ENCODE measurements around the gene SMPD1. TPM values are rescaled to one million over a fixed set of nuclear protein-coding genes. Genes with fewer than 3 reads are reported as not detected.
"Not testable (repeated sequence)": the region's sequence is repeated elsewhere in the genome, so short reads cannot be mapped to it uniquely, and the experiment has no call there.

SMPD1 gene
- total and polyA plus RNA-seq, 8 donors, result 19.4 to 62.0 (median 29.4) TPM

- Histone ChIP-seq H3K36me3 (no peaks in the 10 kb centered on the region), H3K4me3 (peak overlapping the region in 1 of 4 donors; percentile 81), H3K27ac (no peak overlapping the region), H3K4me1 (peaks cover 0 to 29% (median 9%) of the 10 kb centered on the region in 3 donors), H3K9me3 (no peaks in the 10 kb centered on the region), H3K27me3 (no peaks in the 10 kb centered on the region)
- DNase-seq, result peak in 2 of 6 donors; percentile 21 to 75
- 94 to 95% methylated on average over 16 to 18 of the region's 18 CpGs for WGBS, 2 donors
- TF ChIP-seq CTCF (IDR thresholded peaks at IDR 0.05), result no peak
- no peak for FAIRE-seq
- no peak for ATAC-seq
- intact Hi-C loops (cut with DNase I), result no loop called here
Observed at GRCh38 chr11:6391537-6392134, 1.4 kb downstream of the SMPD1 start.

GRCh38 chr11:6392251-6392650 lies 2.0 kb downstream of the SMPD1 start:
- not testable (repeated sequence) for ATAC-seq
- WGBS, 2 donors, result 94 to 96% methylated on average over 3 to 4 of the region's 4 CpGs
- peaks cover 0 to 29% (median 9%) of the 10 kb centered on the region in 3 donors for H3K4me1 ChIP-seq

GRCh38 chr11:6393989-6394670 lies 3.9 kb downstream of the SMPD1 start:
- peak in 3 of 6 donors; percentile 32 to 79 (median 36) for DNase-seq
- FAIRE-seq, result no peak

More at GRCh38 chr11:6392251-6392650, 2.0 kb downstream of the SMPD1 start:
- H3K9me3 ChIP-seq; H3K4me3 ChIP-seq; H3K27me3 ChIP-seq; H3K27ac ChIP-seq; H3K36me3 ChIP-seq; intact Hi-C loops (cut with DNase I); FAIRE-seq; DNase-seq: not testable (repeated sequence)

GRCh38 chr11:6395470-6396060 lies 5.3 kb downstream of the SMPD1 start:
- 85 to 90% methylated on average over 16 of the region's 16 CpGs for WGBS, 2 donors
- DNase-seq, result peak in 1 of 6 donors; percentile 65
- Histone ChIP-seq H3K27ac (no peak overlapping the region), H3K4me3 (no peak overlapping the region), H3K9me3 (no peaks in the 10 kb centered on the region), H3K36me3 (no peaks in the 10 kb centered on the region), H3K27me3 (no peaks in the 10 kb centered on the region), H3K4me1 (peaks cover 0 to 7% (median 0%) of the 10 kb centered on the region in 3 donors)
- intact Hi-C loops (cut with DNase I), result no loop called here
- no peak for FAIRE-seq
- TF ChIP-seq CTCF (IDR thresholded peaks at IDR 0.05), result no peak
- ATAC-seq, result no peak

More at GRCh38 chr11:6393989-6394670, 3.9 kb downstream of the SMPD1 start:
- Histone ChIP-seq H3K4me3 (no peak overlapping the region), H3K4me1 (peaks cover 0 to 13% (median 0%) of the 10 kb centered on the region in 3 donors), H3K27ac (no peak overlapping the region), H3K9me3 (no peaks in the 10 kb centered on the region), H3K36me3 (no peaks in the 10 kb centered on the region), H3K27me3 (no peaks in the 10 kb centered on the region)
- WGBS, 2 donors, result 68 to 72% methylated on average over 16 of the region's 16 CpGs
- no peak for TF ChIP-seq CTCF (IDR thresholded peaks at IDR 0.05)
- no peak for ATAC-seq
- intact Hi-C loops (cut with DNase I), result no loop called here

GRCh38 chr11:6397156-6397555 lies 6.9 kb downstream of the SMPD1 start:
- TF ChIP-seq CTCF (IDR thresholded peaks at IDR 0.05), result no peak
- Histone ChIP-seq H3K4me1 (peaks cover 0 to under 1% (median 0%) of the 10 kb centered on the region in 3 donors), H3K4me3 (no peak overlapping the region), H3K36me3 (no peaks in the 10 kb centered on the region), H3K9me3 (no peaks in the 10 kb centered on the region), H3K27ac (no peak overlapping the region), H3K27me3 (no peaks in the 10 kb centered on the region)
- intact Hi-C loops (cut with DNase I), result no loop called here
- DNase-seq (no peak), ATAC-seq (no peak), FAIRE-seq (no peak)
- 52 to 70% methylated on average over 1 of the region's 1 CpG for WGBS, 2 donors
